ENCODE results near the gene RUNDC1. TPM values are rescaled to one million over a fixed set of nuclear protein-coding genes. Genes with fewer than 3 reads are reported as not detected.

The RUNDC1 gene
- total RNA-seq, 1 donor from 2014 or later: 5.8 TPM

Other genes with a start within 250 kb of the RUNDC1 start
- 14.4 TPM for gene EZH1, start 235.5 kb upstream of the RUNDC1 start, total RNA-seq
- 4.5 TPM for gene RAMP2, start 219.3 kb upstream of the RUNDC1 start, total RNA-seq
- gene VPS25, start 207.1 kb upstream of the RUNDC1 start, total RNA-seq: 70.9 TPM
- 0.40 TPM for gene WNK4, start 200.0 kb upstream of the RUNDC1 start, total RNA-seq
- gene COA3, start 181.9 kb upstream of the RUNDC1 start, total RNA-seq: 104 TPM
- gene CNTD1, start 181.7 kb upstream of the RUNDC1 start, total RNA-seq: not detected
- gene BECN1, start 156.3 kb upstream of the RUNDC1 start, total RNA-seq: 77.2 TPM
- 96.6 TPM for gene PSME3, start 147.2 kb upstream of the RUNDC1 start, total RNA-seq
- gene AOC2, start 136.0 kb upstream of the RUNDC1 start, total RNA-seq: 0.44 TPM
- 5.7 TPM for gene AOC3, start 129.4 kb upstream of the RUNDC1 start, total RNA-seq
- not detected for gene G6PC1, start 79.8 kb upstream of the RUNDC1 start, total RNA-seq
- 17.8 TPM for gene AARSD1, start 16.1 kb upstream of the RUNDC1 start, total RNA-seq
- gene PTGES3L, start 485 bp upstream of the RUNDC1 start, total RNA-seq: 0.28 TPM
- 1,265 TPM for gene RPL27, start 17.9 kb downstream of the RUNDC1 start, total RNA-seq
- gene IFI35, start 26.2 kb downstream of the RUNDC1 start, total RNA-seq: 7.7 TPM
- gene VAT1, start 41.8 kb downstream of the RUNDC1 start, total RNA-seq: 83.5 TPM
- gene RND2, start 44.7 kb downstream of the RUNDC1 start, total RNA-seq: 0.16 TPM
- gene BRCA1, start 144.8 kb downstream of the RUNDC1 start, total RNA-seq: 13.0 TPM
- gene NBR1, start 190.6 kb downstream of the RUNDC1 start, total RNA-seq: 32.7 TPM
- 1.3 TPM for gene TMEM106A, start 231.3 kb downstream of the RUNDC1 start, total RNA-seq
- not detected for gene CCDC200, start 248.1 kb downstream of the RUNDC1 start, total RNA-seq

Data from esophagus mucosa (tissue), 1 donor.